Stimulated activated CD8-positive, alpha-beta memory T cell treated with anti-CD3 and anti-CD28 coated beads, Interleukin-4, amount 100 ng/mL, for 1 hour (primary cell): Measurements from ENCODE around the gene PCNX3.
"Not testable (repeated sequence)": the region's sequence is repeated elsewhere in the genome, so short reads cannot be mapped to it uniquely, and the experiment has no call there.

Experiments
- DNase-seq, 2 donors: peaks; one replicate each; pipeline ENCODE4 v3.0.0-alpha.2; 2020; ENCODE audit warnings: low read depth in 2 of 2, low spot score in 1 of 2

Gene PCNX3

GRCh38 chr11:65652511-65653228 lies 37.1 kb downstream of the PCNX3 start:
- peak; percentile 94 to 95 for DNase-seq

GRCh38 chr11:65653229-65654225 lies 38.0 kb downstream of the PCNX3 start:
- no peak for DNase-seq

DNA sequence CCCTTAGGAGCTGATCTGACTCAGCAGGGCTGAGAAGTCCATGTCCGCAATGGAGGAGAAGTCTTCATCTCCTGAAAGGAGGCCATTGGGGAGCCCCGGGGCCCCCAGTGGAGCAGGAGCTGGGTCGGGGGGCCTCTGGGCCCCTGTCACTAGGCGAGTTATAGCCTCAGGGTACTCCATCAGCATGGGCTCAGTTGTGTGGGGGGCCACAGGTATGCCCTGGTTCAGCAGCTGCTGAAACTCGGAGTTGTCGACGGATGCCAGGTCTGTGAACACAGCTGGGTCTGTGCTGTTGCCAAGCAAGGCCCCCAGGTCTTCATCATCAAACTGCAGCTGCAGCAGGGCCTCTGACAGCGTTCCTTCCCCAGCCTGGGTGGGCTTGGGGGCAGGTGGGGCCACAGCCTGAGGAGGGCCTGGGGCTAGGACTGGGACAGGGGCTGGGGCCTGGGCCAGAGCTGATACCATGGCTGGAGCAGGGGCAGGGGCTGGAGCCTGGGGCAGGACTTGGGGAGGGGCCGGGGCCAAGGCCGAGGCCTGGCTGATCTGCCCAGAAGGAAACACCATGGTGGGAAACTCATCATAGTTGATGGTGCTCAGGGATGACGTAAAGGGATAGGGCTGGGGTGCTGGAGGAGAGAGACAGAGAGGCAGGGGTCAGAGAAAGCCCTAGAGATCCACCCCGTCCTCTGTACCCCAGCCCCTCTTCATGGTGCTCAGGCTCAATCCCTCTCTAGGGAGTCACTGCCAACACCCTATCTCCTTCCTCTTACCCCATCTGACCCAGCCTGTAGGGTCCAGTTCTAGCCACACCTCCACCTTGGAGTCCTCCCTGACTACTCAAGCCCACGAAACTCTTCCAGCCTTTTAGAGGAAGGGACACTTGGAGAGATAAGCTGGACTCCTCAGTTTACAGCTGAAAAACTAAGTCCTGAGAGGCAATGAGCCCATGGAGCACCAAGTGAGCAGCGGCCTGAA lies 39.1 kb downstream of the PCNX3 start:
- no peak for DNase-seq

- DNase-seq, result no peak
These were observed 40.2 kb downstream of the PCNX3 start for GRCh38 chr11:65655570-65656332.

- no peak for DNase-seq
These were observed 41.9 kb downstream of the PCNX3 start for GRCh38 chr11:65657426-65657825.

- no peak for DNase-seq
These were observed 42.8 kb downstream of the PCNX3 start for GRCh38 chr11:65658174-65659021.

- DNase-seq, result no peak
These were observed 44.5 kb downstream of the PCNX3 start for GRCh38 chr11:65660038-65660437.

DNA sequence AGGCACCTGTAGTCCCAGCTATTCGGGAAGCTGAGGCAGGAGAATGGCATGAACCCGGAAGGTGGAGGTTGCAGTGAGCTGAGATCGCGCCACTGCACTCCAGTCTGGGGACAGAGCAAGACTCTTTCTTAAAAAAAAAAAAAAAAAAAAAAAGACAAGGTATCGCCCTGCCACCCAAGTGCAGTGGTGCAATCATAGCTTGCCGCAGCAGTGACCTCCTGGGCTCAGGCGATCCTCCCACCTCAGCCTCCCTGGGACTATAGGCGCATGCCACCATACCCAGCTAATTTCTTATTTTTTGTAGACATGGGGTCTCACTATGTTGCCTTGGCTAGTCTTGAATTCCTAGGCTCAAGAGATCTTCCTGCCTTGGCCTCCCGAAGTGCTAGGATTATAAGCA lies 45.3 kb downstream of the PCNX3 start:
- DNase-seq, result not testable (repeated sequence)

DNA sequence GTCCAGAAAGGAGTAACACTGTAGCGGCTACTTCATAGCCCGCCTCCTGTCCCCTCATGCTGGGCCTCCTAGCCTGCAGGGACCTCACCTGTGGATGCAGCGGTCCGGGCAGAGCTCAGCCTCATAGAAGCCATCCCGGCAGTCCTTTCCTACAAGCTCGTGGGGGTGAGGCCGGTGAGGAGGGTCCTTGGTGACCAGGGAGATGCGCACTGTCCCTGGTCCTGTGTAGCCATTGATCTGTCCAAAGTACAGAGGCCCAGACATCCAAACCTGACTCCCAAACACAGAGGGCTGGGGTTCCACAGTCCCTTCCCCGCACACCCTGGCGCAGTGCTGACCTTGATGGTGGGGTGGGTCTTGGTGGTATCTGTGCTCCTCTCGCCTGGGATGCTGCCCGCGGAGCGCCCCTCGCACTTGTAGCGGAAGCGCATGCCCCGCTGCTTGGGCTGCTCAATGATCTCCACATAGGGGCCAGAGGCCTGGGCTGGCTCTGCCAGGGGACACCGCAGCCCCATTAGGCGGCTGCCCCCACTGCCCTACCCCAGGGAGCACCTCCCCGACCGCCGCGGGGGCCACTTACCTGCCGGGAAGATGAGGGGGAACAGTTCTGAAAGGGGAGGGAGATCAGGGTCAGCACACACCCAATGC lies 46.1 kb downstream of the PCNX3 start:
- DNase-seq, result no peak

DNA sequence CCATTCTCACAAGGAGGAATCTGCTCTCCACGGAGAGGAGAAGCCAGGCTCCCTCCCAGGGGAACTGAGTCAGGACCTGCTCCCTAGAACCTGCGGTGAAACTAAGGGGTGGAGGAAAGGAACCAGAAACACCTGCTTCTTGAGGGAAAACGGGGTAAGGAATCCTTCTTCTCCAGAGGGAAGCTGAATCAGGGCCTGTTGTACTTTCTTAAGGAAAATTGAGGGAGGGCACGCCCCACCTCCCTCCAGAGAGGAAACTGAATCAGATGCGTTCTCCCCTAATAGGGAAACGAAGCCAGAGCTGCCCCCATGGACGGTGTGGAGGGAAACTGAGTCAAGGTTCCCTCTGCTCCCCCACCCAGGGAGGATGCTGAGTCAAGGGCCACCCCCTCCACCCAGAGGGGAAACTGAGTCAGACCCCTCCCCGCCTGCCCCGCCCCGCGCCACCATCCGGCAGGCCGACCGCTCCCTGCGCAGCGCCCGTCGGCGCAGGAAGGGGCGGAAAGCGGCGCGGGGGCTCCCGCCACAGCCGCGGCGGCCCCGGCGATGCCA lies 46.7 kb downstream of the PCNX3 start:
- no peak for DNase-seq

DNA sequence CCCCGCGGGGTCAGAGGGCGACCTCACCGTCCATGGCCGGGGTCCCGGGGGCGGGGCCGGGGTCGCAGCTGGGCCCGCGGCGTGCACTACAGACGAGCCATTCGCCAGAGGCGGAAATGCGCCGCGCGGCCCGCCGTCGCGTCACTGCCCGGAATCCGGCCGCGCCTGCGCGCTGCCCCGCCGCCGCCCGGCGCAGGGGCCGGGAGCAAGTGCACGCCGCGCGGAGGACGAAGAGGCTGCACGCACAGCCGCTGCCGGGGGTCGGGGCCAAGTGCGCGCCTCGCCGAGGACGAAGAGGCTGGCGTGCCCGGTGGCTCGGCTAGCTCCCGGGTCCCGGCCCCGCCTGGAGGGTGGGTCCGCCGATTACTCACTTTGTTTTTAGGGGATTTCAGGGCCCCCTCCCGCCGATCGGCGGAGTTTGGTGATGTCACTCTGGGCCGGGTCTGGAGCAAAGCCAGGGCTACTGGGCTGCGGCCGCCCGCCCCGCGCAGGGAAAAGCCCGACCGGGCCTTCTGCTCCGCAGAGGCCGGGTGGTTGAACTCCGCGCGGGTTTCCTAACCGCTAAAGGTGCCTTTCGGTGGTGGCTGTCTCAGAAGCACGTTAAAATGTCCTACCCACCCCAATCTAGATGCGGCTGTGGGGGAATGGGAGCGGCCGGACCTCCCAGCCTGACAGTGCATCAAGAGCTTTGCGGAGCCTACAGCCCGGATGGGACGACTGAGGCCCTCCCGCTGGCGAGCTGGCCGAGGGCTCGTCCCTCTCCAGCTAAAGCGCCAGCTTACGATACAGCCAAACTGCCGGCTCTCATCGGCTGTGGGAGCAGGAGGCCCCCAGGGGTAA lies 47.4 kb downstream of the PCNX3 start, which contains the start of gene RELA:
RELA (minus strand) TSS at position 118 of the 840 bp plus-strand sequence; CDS start at position 34, 84 bp downstream.
- peak; percentile 74 to 80 for DNase-seq

DNA sequence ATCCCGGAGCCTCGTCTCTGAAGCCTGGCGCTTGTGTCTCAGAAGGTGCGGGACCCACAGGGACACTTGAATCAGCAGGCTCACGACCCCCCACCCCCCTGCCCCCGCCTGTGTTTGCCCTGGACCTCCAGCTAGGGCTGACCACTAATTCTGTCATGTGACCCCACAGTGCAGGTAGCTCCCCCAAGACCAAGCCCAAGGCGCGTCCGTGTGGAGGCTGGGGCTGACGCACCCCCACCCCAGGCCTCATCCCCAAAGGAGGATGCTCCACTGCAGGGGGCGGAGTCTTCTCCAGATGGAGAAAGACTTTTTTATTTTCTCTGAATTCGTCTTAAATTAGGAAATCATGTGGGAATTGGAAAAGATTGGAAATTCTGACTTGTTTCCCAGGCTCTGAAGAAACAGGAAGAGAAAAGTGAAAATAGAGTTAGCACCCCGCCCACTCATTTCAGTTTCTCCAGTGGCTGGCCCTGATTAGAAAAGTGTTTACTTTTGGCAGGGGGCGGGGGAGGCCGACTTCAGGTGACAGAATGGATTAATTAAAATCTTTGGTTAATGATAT lies 48.1 kb downstream of the PCNX3 start:
- no peak for DNase-seq

DNA sequence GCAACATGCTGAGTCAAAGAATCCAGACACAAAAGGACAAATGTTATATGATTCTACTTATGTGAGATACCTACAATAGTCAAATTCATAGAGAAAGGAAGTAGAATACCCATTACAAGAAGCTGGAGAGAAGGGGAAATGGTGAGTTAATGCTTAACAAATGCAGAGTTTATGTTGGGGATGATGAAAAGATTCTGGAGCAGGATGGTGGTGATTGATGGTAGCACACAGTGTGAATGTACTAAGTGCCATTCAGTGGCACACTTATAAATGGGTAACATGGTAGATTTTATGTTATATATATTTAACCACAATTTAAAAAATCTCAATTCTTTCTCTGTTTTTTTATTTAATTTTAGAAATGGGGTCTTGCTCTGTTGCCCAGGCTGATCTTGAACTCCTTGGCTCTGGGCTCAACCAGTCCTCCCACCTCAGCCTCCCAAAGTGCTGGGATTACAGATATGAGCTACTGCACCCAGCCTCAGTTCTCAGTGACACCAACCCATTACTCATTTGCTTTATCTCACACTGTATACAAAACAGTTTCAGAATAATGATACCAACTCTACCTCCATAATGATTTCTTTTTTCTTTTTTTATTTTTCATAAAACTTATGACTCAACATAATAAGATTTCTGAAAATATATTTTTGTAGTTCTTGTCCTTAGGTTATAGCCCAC lies 56.7 kb downstream of the PCNX3 start:
- DNase-seq, result no peak

DNA sequence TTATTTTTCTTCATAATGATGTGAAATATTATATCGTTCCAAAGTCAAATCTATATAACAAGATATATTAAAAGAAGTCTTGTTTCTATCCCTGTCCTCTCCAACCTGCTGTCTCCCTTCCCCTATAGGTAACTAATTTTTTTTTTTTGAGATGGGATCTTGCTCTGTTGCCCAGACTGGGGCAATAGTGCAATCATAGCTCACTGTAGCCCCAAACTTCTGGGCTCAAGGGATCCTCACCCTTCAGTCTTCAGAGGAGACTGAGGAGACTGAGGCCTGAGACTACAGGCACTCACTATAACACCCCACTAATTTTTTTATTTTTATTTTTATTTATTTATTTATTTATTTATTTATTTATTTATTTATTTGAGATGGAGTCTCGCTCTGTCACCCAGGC lies 57.4 kb downstream of the PCNX3 start:
- no peak for DNase-seq

DNA sequence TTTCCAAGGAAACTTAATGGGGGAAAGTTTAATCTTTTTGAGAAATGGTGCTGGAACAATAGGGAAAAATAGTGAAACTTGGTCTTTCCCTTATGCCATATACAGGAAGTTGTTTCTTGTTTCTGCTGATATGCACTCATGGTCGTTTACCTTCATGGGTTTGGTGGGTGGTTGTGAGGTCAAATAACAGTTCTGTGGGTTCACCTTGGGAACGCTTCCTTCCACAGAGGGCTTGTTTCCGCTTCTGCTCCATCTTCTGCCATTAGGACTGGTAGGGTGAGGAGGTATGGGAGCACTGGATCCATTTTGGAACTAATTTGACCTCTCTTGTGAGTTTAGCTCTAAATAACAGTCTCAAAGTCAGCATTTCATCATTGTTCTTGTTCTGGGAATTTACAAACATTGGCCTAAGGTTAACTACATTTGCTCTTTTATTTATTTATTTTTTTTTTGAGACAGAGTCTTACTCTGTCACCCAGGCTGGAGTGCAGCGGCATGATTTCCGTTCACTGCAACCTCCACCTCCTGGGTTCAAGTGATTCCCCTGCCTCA lies 64.7 kb downstream of the PCNX3 start:
- DNase-seq, result no peak

- not testable (repeated sequence) for DNase-seq
These were observed 67.9 kb downstream of the PCNX3 start for GRCh38 chr11:65683480-65683879.
